HepG2 (cell line): Measurements from ENCODE around the gene MT1F. TPM values are rescaled to one million over a fixed set of nuclear protein-coding genes. Genes with fewer than 3 reads are reported as not detected.

ENCODE experiments used
- ATAC-seq: fragments of 200-7000 bp; cut with Tn5 transposase; 3 replicates; pipeline ENCODE4 v1.9.1; 2020; ENCODE audit warnings: mild to moderate bottlenecking, moderate library complexity
- BruUV-seq: library from RNA; stranded (reverse); fragments of 400-500 nt; replicated peaks from 2 replicates; lab custom pipeline; 2021; lab: Mats Ljungman, UMichigan
- CTCF ChIA-PET: fragments of 300-600 bp; formaldehyde crosslinking; extraction: SDS; loops from one replicate; lab custom pipeline; 2021; ENCODE audit warnings: low total read pairs, inconsistent platforms, low intra/inter-chr PET ratio; lab: Yijun Ruan, JAX
- POLR2A ChIA-PET: fragments of 350-600 bp; sonication (Branson Sonifier 250); formaldehyde crosslinking; loops from one replicate; lab custom pipeline; 2020; ENCODE audit warnings: antibody characterized with exemption, inconsistent platforms; lab: Yijun Ruan, JAX
- DNase-seq: peaks from one replicate; pipeline ENCODE4 v3.0.0-alpha.2; 2015; ENCODE audit warnings: low spot score
- FAIRE-seq: peaks from 3 replicates; lab custom pipeline; 2011; peaks lifted over from hg19 to GRCh38; lab: Jason Lieb, UNC
- H2AFZ ChIP-seq: one replicate; pipeline ENCODE4 v1.6.1; 2011; ENCODE audit warnings: low read length, inconsistent platforms
- H3K27ac ChIP-seq: fragments of 300-600 bp; 3 replicates; pipeline ENCODE4 v1.8.0; 2011; ENCODE audit warnings: mixed run types, mild to moderate bottlenecking, mixed read lengths, low read length, inconsistent platforms; ENCODE audit not compliant: insufficient read depth; ENCODE audit errors: extremely low read length
- H3K27me3 ChIP-seq, 2 experiments: fragments of 200-600 bp in 1 of 2; 2 replicates in 1 of 2; 3 replicates in 1 of 2; pipeline versions ENCODE4 v1.6.0 to v1.8.0; 2011; ENCODE audit warnings: low read length in 2 of 2, mild to moderate bottlenecking in 2 of 2, moderate library complexity in 2 of 2, inconsistent platforms in 1 of 2; ENCODE audit not compliant: insufficient read depth in 2 of 2, control insufficient read depth in 1 of 2
- H3K36me3 ChIP-seq, 2 experiments: fragments of 200-600 bp in 1 of 2; replicated peaks in 1 of 2; 2 replicates in 1 of 2; 3 replicates in 1 of 2; pipeline versions ENCODE4 v1.5.1 to v1.8.0; 2011; ENCODE audit warnings: low read length in 2 of 2, inconsistent platforms in 1 of 2; ENCODE audit not compliant: insufficient read depth in 2 of 2, control insufficient read depth in 1 of 2
- H3K4me1 ChIP-seq: 2 replicates; pipeline ENCODE4 v1.5.1; 2012; ENCODE audit warnings: low read length, inconsistent platforms; ENCODE audit not compliant: insufficient read depth
- H3K4me2 ChIP-seq: 2 replicates; pipeline ENCODE4 v1.6.0; 2011; ENCODE audit warnings: low read depth, low read length, inconsistent platforms
- H3K4me3 ChIP-seq, 3 experiments: fragments of 200-600 bp in 1 of 3; sonication (generic), shearing (Covaris generic) in 1 of 3; replicated peaks in 1 of 3; 2 replicates each; pipeline ENCODE4 v1.5.1; 2011 to 2016; ENCODE audit warnings: low read length in 3 of 3, inconsistent platforms in 2 of 3, low read depth in 2 of 3, mild to moderate bottlenecking in 2 of 3, control low read depth in 1 of 3, mixed read lengths in 1 of 3; ENCODE audit not compliant: insufficient read depth in 1 of 3
- H3K79me2 ChIP-seq: one replicate; pipeline ENCODE4 v1.6.1; 2011; ENCODE audit warnings: low read length, inconsistent platforms; ENCODE audit not compliant: insufficient read depth
- H3K9ac ChIP-seq: 2 replicates; pipeline ENCODE4 v1.6.0; 2011; ENCODE audit warnings: mild to moderate bottlenecking, low read depth, low read length, inconsistent platforms; ENCODE audit not compliant: insufficient read depth
- H3K9me3 ChIP-seq: 2 replicates; pipeline ENCODE4 v1.5.1; 2012; ENCODE audit warnings: mild to moderate bottlenecking, low read length
- H4K20me1 ChIP-seq: 2 replicates; pipeline ENCODE4 v1.6.0; 2011; ENCODE audit warnings: inconsistent platforms, mild to moderate bottlenecking, low read length, moderate library complexity; ENCODE audit not compliant: insufficient read depth
- CEBPG ChIP-seq: IDR thresholded peaks from 2 replicates; pipeline ENCODE4 v1.6.1; 2016
- E2F1 ChIP-seq: sonication (generic); formaldehyde crosslinking; IDR thresholded peaks from 2 replicates; pipeline ENCODE4 v1.5.0; 2020; ENCODE audit warnings: missing genetic modification reagents
- ELF1 ChIP-seq: sonication (generic); formaldehyde crosslinking; IDR thresholded peaks from 2 replicates; pipeline ENCODE4 v1.4.0; 2020; ENCODE audit warnings: missing genetic modification reagents
- HBP1 ChIP-seq: IDR thresholded peaks from 2 replicates; pipeline ENCODE4 v1.6.1; 2016; ENCODE audit warnings: low read depth, control low read depth
- MED1 ChIP-seq: sonication (generic); formaldehyde crosslinking; IDR thresholded peaks from 2 replicates; pipeline ENCODE4 v1.4.0; 2020; ENCODE audit warnings: missing genetic modification reagents
- REPIN1 ChIP-seq: sonication (generic); formaldehyde crosslinking; IDR thresholded peaks from 2 replicates; pipeline ENCODE4 v1.8.0; 2022; ENCODE audit warnings: missing genetic modification reagents, low read depth, mild to moderate bottlenecking, borderline replicate concordance
- SIN3B ChIP-seq: fragments of 150-350 bp; IDR thresholded peaks from 2 replicates; pipeline ENCODE4 v1.6.1; 2014; ENCODE audit warnings: low read length
- SMARCE1 ChIP-seq: fragments of 450-650 bp; IDR thresholded peaks from 2 replicates; pipeline ENCODE4 v1.6.1; 2017; ENCODE audit warnings: borderline replicate concordance
- WGBS: methylation state at CpG from one replicate; pipeline ENCODE4 v1.1.6; 2017; ENCODE audit warnings: low lambda C conversion rate; 5-methylcytosine and 5-hydroxymethylcytosine counted together
- in situ Hi-C: cut with HindIII; loops from 2 replicates; pipeline ENCODE4 v1.10.0; 2017; ENCODE audit warnings: low pct_unique_long_range_greater_than_20kb; ENCODE audit not compliant: extremely low pct_ligation_motif_present
- intact Hi-C: fragments of 100-400 bp; cut with micrococcal nuclease; formaldehyde crosslinking; loops from one replicate; pipeline ENCODE4 v1.10.0; 2022; ENCODE audit not compliant: unreplicated experiment
- polyA plus RNA-seq, 8 experiments: library from polyadenylated mRNA; depleted of rRNA in 3 of 8; stranded (reverse) in 7 of 8; unstranded in 1 of 8; fragments of >200 nt; fragmentation: Illumina TruSeq in 4 of 8; extraction: Trizol in 4 of 8; gene quantifications; 2 replicates each; pipeline versions ENCODE4 v1.2.1 to v1.2.3, GENCODE V29; 2011 to 2016; ENCODE audit warnings: low read depth in 4 of 8, missing spikeins in 1 of 8, mixed read lengths in 1 of 8; ENCODE audit not compliant: insufficient read depth in 1 of 8
- total RNA-seq, 5 experiments: library from RNA; depleted of rRNA; stranded (reverse); fragments of >200 nt; fragmentation: Illumina TruSeq; extraction: Trizol; gene quantifications; 2 replicates each; pipeline ENCODE4 v1.2.3, GENCODE V29; 2016; ENCODE audit warnings: low read depth in 1 of 5

MT1F gene
- total and polyA plus RNA-seq, 2 of the 13 experiments (the other 11 are each of a cell fraction or from before 2014, with no cell fraction given): 1.9 to 169 TPM

- in situ Hi-C loops: no loop called here
- H2AFZ ChIP-seq: no peak overlapping the region
- ChIA-PET POLR2A (no interaction called here), CTCF (no interaction called here)
- no peaks in the 10 kb centered on the region for H3K79me2 ChIP-seq
- H3K4me2 ChIP-seq: no peak overlapping the region
- no peaks in the 10 kb centered on the region for H3K36me3 ChIP-seq
- H3K9me3 ChIP-seq: no peaks in the 10 kb centered on the region
- H3K4me3 ChIP-seq: no peak overlapping the region
- no peaks in the 10 kb centered on the region for H4K20me1 ChIP-seq
- peaks cover 33% of the 10 kb centered on the region for H3K4me1 ChIP-seq
- H3K27me3 ChIP-seq: peaks cover 10 to 85% of the 10 kb centered on the region in 2 experiments; a peak in 4 of 5 replicates
- intact Hi-C loops: no loop called here
- TF ChIP-seq SMARCE1 (no peak), SIN3B (no peak), ELF1 (CRISPR knock-in tag) (no peak), REPIN1 (no peak), E2F1 (CRISPR knock-in tag) (no peak), MED1 (CRISPR knock-in tag) (no peak), HBP1 (CRISPR knock-in tag) (no peak), CEBPG (CRISPR knock-in tag) (no peak)
- WGBS: 77% methylated on average over 32 of the region's 40 CpGs
- ATAC-seq (no peak), FAIRE-seq (no peak), DNase-seq (no peak)
- no TSS peak for BruUV-seq
- no peak overlapping the region for H3K27ac ChIP-seq
- no peak overlapping the region for H3K9ac ChIP-seq
Observed at GRCh38 chr16:56635441-56635967, 22.3 kb upstream of the MT1F start.
